DND-41 (cell line): Measurements from ENCODE around the gene IL6R.

ENCODE experiments used
- ATAC-seq: fragments of 200-7000 bp; cut with Tn5 transposase; 3 replicates; pipeline ENCODE4 v1.9.1; 2021; ENCODE audit warnings: low read depth; ENCODE audit not compliant: insufficient read depth
- DNase-seq: peaks from one replicate; pipeline ENCODE4 v3.0.0-alpha.2; 2020
- H2AFZ ChIP-seq: 2 replicates; pipeline ENCODE4 v1.6.0; 2012; ENCODE audit warnings: low read depth, low read length
- H3K27ac ChIP-seq: 2 replicates; pipeline ENCODE4 v1.5.1; 2012; ENCODE audit warnings: low read length, inconsistent platforms
- H3K27me3 ChIP-seq: fragments of 200-600 bp; sonication (generic); 2 replicates; pipeline ENCODE4 v1.6.0; 2012; ENCODE audit warnings: low read length, mild to moderate bottlenecking, inconsistent platforms; ENCODE audit not compliant: insufficient read depth, poor library complexity
- H3K36me3 ChIP-seq: 2 replicates; pipeline ENCODE4 v1.5.1; 2012; ENCODE audit warnings: low read length, inconsistent platforms; ENCODE audit not compliant: insufficient read depth
- H3K4me1 ChIP-seq: 2 replicates; pipeline ENCODE4 v1.5.1; 2012; ENCODE audit warnings: mild to moderate bottlenecking, low read length; ENCODE audit not compliant: insufficient read depth
- H3K4me2 ChIP-seq: 2 replicates; pipeline ENCODE4 v1.6.0; 2012; ENCODE audit warnings: mild to moderate bottlenecking, moderate library complexity, low read length, inconsistent platforms; ENCODE audit not compliant: insufficient read depth
- H3K4me3 ChIP-seq, 2 experiments: fragments of 200-600 bp in 1 of 2; shearing (Covaris generic) in 1 of 2; 2 replicates each; pipeline ENCODE4 v1.5.1; 2012 to 2016; ENCODE audit warnings: inconsistent platforms in 2 of 2, low read length in 2 of 2, mild to moderate bottlenecking in 2 of 2, low read depth in 1 of 2, moderate library complexity in 1 of 2
- H3K79me2 ChIP-seq: 2 replicates; pipeline ENCODE4 v1.6.0; 2012; ENCODE audit warnings: low read length, inconsistent platforms; ENCODE audit not compliant: insufficient read depth
- H3K9ac ChIP-seq: 2 replicates; pipeline ENCODE4 v1.6.0; 2012; ENCODE audit warnings: low read depth, mild to moderate bottlenecking, inconsistent platforms, low read length, moderate library complexity
- H3K9me3 ChIP-seq: 2 replicates; pipeline ENCODE4 v1.5.1; 2012; ENCODE audit warnings: low read length, moderate library complexity, mild to moderate bottlenecking, inconsistent platforms; ENCODE audit not compliant: insufficient read depth, severe bottlenecking
- H4K20me1 ChIP-seq: 2 replicates; pipeline ENCODE4 v1.6.0; 2012; ENCODE audit warnings: low read length; ENCODE audit not compliant: insufficient read depth
- CTCF ChIP-seq: IDR thresholded peaks from 2 replicates; pipeline ENCODE4 v1.5.1; 2012; ENCODE audit warnings: borderline replicate concordance, low read length, moderate library complexity, mild to moderate bottlenecking; ENCODE audit not compliant: poor library complexity, severe bottlenecking; ENCODE audit errors: extremely low read depth
- EZH2 ChIP-seq: IDR thresholded peaks from 3 replicates; pipeline ENCODE4 v1.6.1; 2012; ENCODE audit warnings: borderline replicate concordance, low read depth, mild to moderate bottlenecking, moderate library complexity, low read length, inconsistent platforms; ENCODE audit not compliant: severe bottlenecking

IL6R gene

DNA sequence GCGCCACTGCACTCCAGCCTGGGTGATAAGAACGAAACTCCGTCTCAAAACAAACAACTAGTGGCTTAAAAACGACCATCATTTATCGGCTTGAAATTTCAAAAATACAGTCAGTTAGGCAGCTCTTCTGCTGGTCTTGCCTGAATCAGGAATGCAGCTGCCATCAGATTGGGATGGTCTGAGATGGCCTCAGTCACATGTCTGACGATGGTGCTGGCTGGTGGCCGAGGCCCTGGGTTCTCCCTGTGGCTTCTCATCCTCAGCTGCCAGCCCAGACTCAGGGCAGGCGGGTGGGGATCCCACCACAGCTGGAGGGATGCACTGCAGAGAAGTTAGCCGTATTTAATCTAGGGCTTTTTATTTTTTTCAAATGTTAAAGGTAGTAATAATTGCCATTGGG lies 31.3 kb downstream of the IL6R start:
- no peaks in the 10 kb centered on the region for H3K9me3 ChIP-seq
- H3K27ac ChIP-seq, result no peak overlapping the region
- TF ChIP-seq EZH2 (no peak), CTCF (no peak)
- no peaks in the 10 kb centered on the region for H3K4me1 ChIP-seq
- DNase-seq (no peak), ATAC-seq (no peak)
- no peaks in the 10 kb centered on the region for H3K36me3 ChIP-seq
- no peaks in the 10 kb centered on the region for H3K79me2 ChIP-seq
- no peak overlapping the region for H3K4me2 ChIP-seq
- H3K9ac ChIP-seq, result no peak overlapping the region
- no peaks in the 10 kb centered on the region for H4K20me1 ChIP-seq
- H2AFZ ChIP-seq, result no peak overlapping the region
- peaks cover 7% of the 10 kb centered on the region for H3K27me3 ChIP-seq
- H3K4me3 ChIP-seq, result no peak overlapping the region

DNA sequence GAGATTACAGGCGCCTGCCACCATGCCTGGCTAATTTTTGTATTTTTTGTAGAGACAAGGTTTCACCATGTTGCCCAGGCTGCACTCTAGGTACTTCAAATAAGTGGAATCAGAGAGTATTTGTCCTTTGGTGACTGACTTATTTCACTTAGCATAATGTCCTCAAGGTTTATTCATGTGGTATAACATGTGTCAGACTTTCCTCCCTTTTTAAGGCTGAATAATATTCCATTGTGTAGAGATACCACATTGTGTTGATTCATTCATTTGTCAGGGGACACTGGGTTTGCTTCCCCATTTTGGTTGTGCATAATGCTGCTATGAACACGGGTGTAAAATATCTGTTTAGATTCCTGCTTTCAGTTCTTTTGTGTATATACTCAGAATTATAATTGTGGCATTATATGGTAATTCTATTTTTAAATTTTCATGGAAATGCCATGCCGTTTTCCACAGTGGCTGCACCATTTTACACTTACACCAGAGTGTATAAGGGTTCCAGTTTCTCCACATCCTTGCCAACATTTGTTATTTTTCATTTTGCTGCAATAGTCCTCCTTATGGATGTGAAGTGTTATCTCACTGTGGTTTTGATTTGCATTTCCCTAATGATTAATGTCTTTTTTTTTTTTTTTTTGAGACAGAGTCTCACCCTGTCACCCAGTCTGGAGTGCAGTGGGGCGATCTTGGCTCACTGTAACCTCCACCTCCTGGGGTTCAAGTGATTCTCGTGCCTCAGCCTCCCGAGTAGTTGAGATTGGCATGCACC lies 35.1 kb downstream of the IL6R start:
- H3K27ac ChIP-seq, result no peak overlapping the region
- no peak overlapping the region for H2AFZ ChIP-seq
- no peaks in the 10 kb centered on the region for H4K20me1 ChIP-seq
- H3K36me3 ChIP-seq, result no peaks in the 10 kb centered on the region
- no peak for DNase-seq
- H3K4me1 ChIP-seq, result no peaks in the 10 kb centered on the region
- H3K27me3 ChIP-seq, result peaks cover 10% of the 10 kb centered on the region
- H3K9ac ChIP-seq, result no peak overlapping the region
- TF ChIP-seq CTCF (no peak), EZH2 (no peak)
- no peaks in the 10 kb centered on the region for H3K9me3 ChIP-seq
- ATAC-seq, result no peak
- H3K4me3 ChIP-seq, result no peak overlapping the region
- no peaks in the 10 kb centered on the region for H3K79me2 ChIP-seq
- H3K4me2 ChIP-seq, result no peak overlapping the region

- H3K9ac ChIP-seq, result no peak overlapping the region
- ATAC-seq (no peak), DNase-seq (no peak)
- H2AFZ ChIP-seq, result no peak overlapping the region
- H3K27me3 ChIP-seq, result peaks cover 10% of the 10 kb centered on the region
- H3K36me3 ChIP-seq, result no peaks in the 10 kb centered on the region
- H3K4me1 ChIP-seq, result no peaks in the 10 kb centered on the region
- H3K27ac ChIP-seq, result no peak overlapping the region
- TF ChIP-seq EZH2 (no peak), CTCF (no peak)
- no peaks in the 10 kb centered on the region for H4K20me1 ChIP-seq
- H3K9me3 ChIP-seq, result no peaks in the 10 kb centered on the region
- H3K4me2 ChIP-seq, result no peak overlapping the region
- H3K4me3 ChIP-seq, result no peak overlapping the region
- H3K79me2 ChIP-seq, result no peaks in the 10 kb centered on the region
Measured at GRCh38 chr1:154441241-154441888, 36.2 kb downstream of the IL6R start.
